K562 (cell line): ENCODE measurements around the gene S100A10. TPM values are rescaled to one million over a fixed set of nuclear protein-coding genes. Genes with fewer than 3 reads are reported as not detected.

Experiments used
- BHLHE40 ChIP-seq: IDR thresholded peaks from 2 replicates; pipeline ENCODE4 v1.6.1; 2011; ENCODE audit warnings: low read length, improper control_type of control experiment
- DIDO1 ChIP-seq: fragments of 450-650 bp; IDR thresholded peaks from 2 replicates; pipeline ENCODE4 v1.6.1; 2016; ENCODE audit warnings: low read depth, missing biosample characterization, missing genetic modification characterization
- FOS ChIP-seq: IDR thresholded peaks from 3 replicates; pipeline ENCODE4 v1.6.1; 2011; ENCODE audit not compliant: insufficient read length; ENCODE audit errors: extremely low read depth
- GTF2E2 ChIP-seq: fragments of 200-800 bp; sonication (Bioruptor generic); IDR thresholded peaks from 2 replicates; pipeline ENCODE4 v1.6.1; 2016; ENCODE audit warnings: missing genetic modification characterization, missing compliant biosample characterization
- HNRNPK ChIP-seq: fragments of 200-400 bp; formaldehyde crosslinking; IDR thresholded peaks from one replicate; pipeline ENCODE4 v1.6.1; 2018; ENCODE audit warnings: mild to moderate bottlenecking, low read depth, low read length; ENCODE audit not compliant: poor library complexity, severe bottlenecking
- JUN ChIP-seq, 2 experiments: sonication (generic) in 1 of 2; formaldehyde crosslinking in 1 of 2; IDR thresholded peaks; 2 replicates each; pipeline versions ENCODE4 v1.6.1 to v1.8.0; 2012 to 2022; ENCODE audit warnings: borderline replicate concordance in 2 of 2, mild to moderate bottlenecking in 2 of 2, improper control_type of control experiment in 1 of 2, low read depth in 1 of 2, low read length in 1 of 2, missing genetic modification reagents in 1 of 2
- SMARCC2 ChIP-seq: fragments of 450-650 bp; IDR thresholded peaks from 2 replicates; pipeline ENCODE4 v1.6.1; 2017; ENCODE audit warnings: antibody characterized with exemption, moderate library complexity, mild to moderate bottlenecking, low read depth
- SMC3 ChIP-seq: conservative IDR thresholded peaks from 2 replicates; pipeline ENCODE4 v1.6.1; 2011; ENCODE audit warnings: low read depth, low read length, improper control_type of control experiment; ENCODE audit not compliant: insufficient read depth
- ZNF239 ChIP-seq: fragments of 250-450 bp; sonication (Bioruptor Pico); IDR thresholded peaks from 2 replicates; pipeline ENCODE4 v1.4.0; 2020; ENCODE audit warnings: mild to moderate bottlenecking
- ZNF253 ChIP-seq: fragments of 250-450 bp; sonication (Bioruptor Pico); conservative IDR thresholded peaks from 2 replicates; pipeline ENCODE4 v1.6.1; 2021; ENCODE audit warnings: mild to moderate bottlenecking
- ZNF778 ChIP-seq: fragments of 450-650 bp; formaldehyde crosslinking; IDR thresholded peaks from 2 replicates; pipeline ENCODE4 v1.4.0; 2020; ENCODE audit warnings: mild to moderate bottlenecking, moderate library complexity
- polyA plus RNA-seq, 8 experiments: library from polyadenylated mRNA; depleted of rRNA in 4 of 8; stranded (reverse) in 5 of 8; unstranded in 3 of 8; fragments of >200 nt; fragmentation: Nextera tagmentation in 2 of 8; fragmentation: Illumina TruSeq in 1 of 8; extraction: Ambion mirVana in 2 of 8; extraction: Trizol in 1 of 8; gene quantifications; 2 replicates each; pipeline versions ENCODE4 v1.2.1 to v1.2.3, GENCODE V29; 2011 to 2014; ENCODE audit warnings: inconsistent platforms in 1 of 8, missing spikeins in 1 of 8
- total RNA-seq, 7 experiments: library from RNA; depleted of rRNA in 6 of 7; stranded (reverse); fragments of >200 nt in 6 of 7; fragmentation: Illumina TruSeq in 2 of 7; extraction: Trizol in 2 of 7; gene quantifications; 2 replicates each; pipeline versions ENCODE4 v1.2.1 to v1.2.3, GENCODE V29; 2011 to 2021; ENCODE audit warnings: low replicate concordance in 1 of 7
- TF ChIP-seq, protein P1 (sequence below): IDR thresholded peaks from 2 replicates; pipeline ENCODE4 v1.6.1; 2011; ENCODE audit warnings: borderline replicate concordance, low read depth, mild to moderate bottlenecking, moderate library complexity, low read length; ENCODE audit not compliant: insufficient read depth, poor library complexity, severe bottlenecking
- TF ChIP-seq, protein P2 (sequence below): fragments of 250-450 bp; sonication (Bioruptor Pico); IDR thresholded peaks from 2 replicates; pipeline ENCODE4 v1.9.0; 2021; ENCODE audit warnings: mild to moderate bottlenecking, inconsistent platforms
- TF ChIP-seq, protein P3 (sequence below): fragments of 450-650 bp; formaldehyde crosslinking; IDR thresholded peaks from 2 replicates; pipeline ENCODE4 v1.4.0; 2022; ENCODE audit warnings: mild to moderate bottlenecking, moderate library complexity

The S100A10 gene
- total and polyA plus RNA-seq, 9 of the 15 experiments (the other 6 are each of a cell fraction or from before 2014, with no cell fraction given): 0.32 to 1.6 (median 0.50) TPM; not detected in 3

DNA sequence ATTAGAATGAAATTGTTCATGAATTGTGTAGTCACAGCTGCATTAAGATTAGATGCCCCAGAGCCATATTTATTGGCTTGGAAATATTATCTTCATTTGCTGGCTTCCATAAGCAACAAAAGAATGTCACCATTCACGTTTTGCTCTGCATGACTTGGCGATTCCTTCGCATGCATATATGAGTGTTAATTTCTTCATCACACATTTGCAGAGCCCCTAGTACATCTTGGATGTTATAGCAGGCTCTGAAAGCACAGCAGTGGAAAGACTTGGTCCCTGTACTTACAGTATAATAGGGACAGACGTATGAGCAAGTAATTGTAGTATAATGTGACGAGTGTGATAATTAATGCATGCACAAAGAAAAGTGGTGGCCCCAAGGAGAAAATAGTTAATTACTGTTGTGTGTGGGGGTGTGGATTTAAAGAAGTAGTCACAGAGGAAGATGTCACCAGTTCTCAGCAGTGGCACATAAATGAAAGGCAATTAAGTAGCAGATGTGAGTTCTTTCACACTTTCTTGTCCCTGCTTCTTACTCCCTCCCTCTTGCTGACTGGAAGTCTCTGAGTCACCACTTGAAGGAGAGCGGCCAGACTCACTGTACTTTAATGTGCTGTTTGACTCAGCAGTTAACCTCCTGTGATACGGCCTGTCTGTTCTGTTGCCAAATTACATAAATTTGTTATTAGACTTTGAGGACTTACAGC, 21.0 kb downstream of the S100A10 start (continued):
- TF ChIP-seq, protein P1, sequence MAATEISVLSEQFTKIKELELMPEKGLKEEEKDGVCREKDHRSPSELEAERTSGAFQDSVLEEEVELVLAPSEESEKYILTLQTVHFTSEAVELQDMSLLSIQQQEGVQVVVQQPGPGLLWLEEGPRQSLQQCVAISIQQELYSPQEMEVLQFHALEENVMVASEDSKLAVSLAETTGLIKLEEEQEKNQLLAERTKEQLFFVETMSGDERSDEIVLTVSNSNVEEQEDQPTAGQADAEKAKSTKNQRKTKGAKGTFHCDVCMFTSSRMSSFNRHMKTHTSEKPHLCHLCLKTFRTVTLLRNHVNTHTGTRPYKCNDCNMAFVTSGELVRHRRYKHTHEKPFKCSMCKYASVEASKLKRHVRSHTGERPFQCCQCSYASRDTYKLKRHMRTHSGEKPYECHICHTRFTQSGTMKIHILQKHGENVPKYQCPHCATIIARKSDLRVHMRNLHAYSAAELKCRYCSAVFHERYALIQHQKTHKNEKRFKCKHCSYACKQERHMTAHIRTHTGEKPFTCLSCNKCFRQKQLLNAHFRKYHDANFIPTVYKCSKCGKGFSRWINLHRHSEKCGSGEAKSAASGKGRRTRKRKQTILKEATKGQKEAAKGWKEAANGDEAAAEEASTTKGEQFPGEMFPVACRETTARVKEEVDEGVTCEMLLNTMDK: no peak
- no peak for TF ChIP-seq ZNF253
- TF ChIP-seq JUN (IDR thresholded peaks at IDR 0.05; ENCODE audit: borderline replicate concordance, low read depth, low read length): peak; percentile 78; the same call in 1 of the 2 replicates
- no peak for TF ChIP-seq JUN (CRISPR knock-in tag; IDR thresholded peaks at IDR 0.05; ENCODE audit: borderline replicate concordance)
- no peak for TF ChIP-seq DIDO1 (tag)
- TF ChIP-seq SMC3: no peak
- TF ChIP-seq, protein P2, sequence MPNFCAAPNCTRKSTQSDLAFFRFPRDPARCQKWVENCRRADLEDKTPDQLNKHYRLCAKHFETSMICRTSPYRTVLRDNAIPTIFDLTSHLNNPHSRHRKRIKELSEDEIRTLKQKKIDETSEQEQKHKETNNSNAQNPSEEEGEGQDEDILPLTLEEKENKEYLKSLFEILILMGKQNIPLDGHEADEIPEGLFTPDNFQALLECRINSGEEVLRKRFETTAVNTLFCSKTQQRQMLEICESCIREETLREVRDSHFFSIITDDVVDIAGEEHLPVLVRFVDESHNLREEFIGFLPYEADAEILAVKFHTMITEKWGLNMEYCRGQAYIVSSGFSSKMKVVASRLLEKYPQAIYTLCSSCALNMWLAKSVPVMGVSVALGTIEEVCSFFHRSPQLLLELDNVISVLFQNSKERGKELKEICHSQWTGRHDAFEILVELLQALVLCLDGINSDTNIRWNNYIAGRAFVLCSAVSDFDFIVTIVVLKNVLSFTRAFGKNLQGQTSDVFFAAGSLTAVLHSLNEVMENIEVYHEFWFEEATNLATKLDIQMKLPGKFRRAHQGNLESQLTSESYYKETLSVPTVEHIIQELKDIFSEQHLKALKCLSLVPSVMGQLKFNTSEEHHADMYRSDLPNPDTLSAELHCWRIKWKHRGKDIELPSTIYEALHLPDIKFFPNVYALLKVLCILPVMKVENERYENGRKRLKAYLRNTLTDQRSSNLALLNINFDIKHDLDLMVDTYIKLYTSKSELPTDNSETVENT: no peak
- TF ChIP-seq ZNF239 (CRISPR knock-in tag): no peak
- TF ChIP-seq BHLHE40: peak; percentile 66
- no peak for TF ChIP-seq ZNF778 (CRISPR knock-in tag)
- TF ChIP-seq HNRNPK: no peak
- TF ChIP-seq, protein P3, sequence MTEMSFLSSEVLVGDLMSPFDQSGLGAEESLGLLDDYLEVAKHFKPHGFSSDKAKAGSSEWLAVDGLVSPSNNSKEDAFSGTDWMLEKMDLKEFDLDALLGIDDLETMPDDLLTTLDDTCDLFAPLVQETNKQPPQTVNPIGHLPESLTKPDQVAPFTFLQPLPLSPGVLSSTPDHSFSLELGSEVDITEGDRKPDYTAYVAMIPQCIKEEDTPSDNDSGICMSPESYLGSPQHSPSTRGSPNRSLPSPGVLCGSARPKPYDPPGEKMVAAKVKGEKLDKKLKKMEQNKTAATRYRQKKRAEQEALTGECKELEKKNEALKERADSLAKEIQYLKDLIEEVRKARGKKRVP (CRISPR knock-in tag): no peak
- TF ChIP-seq SMARCC2: peak; percentile 35; the same call in 1 of the 2 replicates
- no peak for TF ChIP-seq GTF2E2 (tag)
- TF ChIP-seq FOS: peak; percentile 29
